Peyer's patch (tissue), 4 donors: Measurements from ENCODE around the gene C19orf47. TPM values are rescaled to one million over a fixed set of nuclear protein-coding genes. Genes with fewer than 3 reads are reported as not detected.
A peak's percentile ranks its signal among the peaks of the same experiment; 100 is the strongest.

Source experiments
- DNase-seq, 3 donors: peaks; one replicate each; pipeline ENCODE4 v3.0.0-alpha.2; 2017 to 2019
- H3K27ac ChIP-seq, 4 donors: fragments of 200-600 bp; sonication (generic); one replicate each; pipeline ENCODE4 v1.5.1; 2016 to 2019
- H3K27me3 ChIP-seq, 2 donors: fragments of 200-600 bp; sonication (generic); one replicate each; pipeline ENCODE4 v1.5.1; 2019
- H3K36me3 ChIP-seq, 3 donors: fragments of 200-600 bp; sonication (generic); one replicate each; pipeline ENCODE4 v1.5.1; 2016 to 2019
- H3K4me1 ChIP-seq, 4 donors: fragments of 200-600 bp; sonication (generic); one replicate each; pipeline ENCODE4 v1.5.1; 2016 to 2019
- H3K4me3 ChIP-seq, 4 donors: fragments of 200-600 bp; sonication (generic); 1 replicate in 3 of 4; 2 replicates in 1 of 4; pipeline ENCODE4 v1.5.1; 2016 to 2019; ENCODE audit warnings: mild to moderate bottlenecking in 1 of 4
- H3K9me3 ChIP-seq, 4 donors: fragments of 200-600 bp; sonication (generic); one replicate each; pipeline ENCODE4 v1.5.1; 2016 to 2019; ENCODE audit warnings: mild to moderate bottlenecking in 1 of 4
- CTCF ChIP-seq, 6 experiments: fragments of 450-650 bp in 4 of 6; fragments of 200-600 bp in 2 of 6; sonication (generic) in 1 of 6; IDR thresholded peaks; one replicate each; pipeline ENCODE4 v1.5.1; 2017 to 2019; ENCODE audit warnings: antibody characterized with exemption in 6 of 6, mild to moderate bottlenecking in 3 of 6, moderate library complexity in 1 of 6
- POLR2A ChIP-seq, 2 donors: fragments of 450-650 bp; IDR thresholded peaks; one replicate each; pipeline ENCODE4 v1.5.1; 2017; ENCODE audit warnings: antibody characterized with exemption in 2 of 2, mild to moderate bottlenecking in 2 of 2, moderate library complexity in 2 of 2
- total RNA-seq, 4 donors: library from RNA; depleted of rRNA; stranded (reverse); fragments of >200 nt; gene quantifications; one replicate each; pipeline ENCODE4 v1.1.0, GENCODE V29; 2016

C19orf47 gene
- total RNA-seq, 4 donors from 2014 or later, result 5.8 to 11.3 (median 9.9) TPM

DNA sequence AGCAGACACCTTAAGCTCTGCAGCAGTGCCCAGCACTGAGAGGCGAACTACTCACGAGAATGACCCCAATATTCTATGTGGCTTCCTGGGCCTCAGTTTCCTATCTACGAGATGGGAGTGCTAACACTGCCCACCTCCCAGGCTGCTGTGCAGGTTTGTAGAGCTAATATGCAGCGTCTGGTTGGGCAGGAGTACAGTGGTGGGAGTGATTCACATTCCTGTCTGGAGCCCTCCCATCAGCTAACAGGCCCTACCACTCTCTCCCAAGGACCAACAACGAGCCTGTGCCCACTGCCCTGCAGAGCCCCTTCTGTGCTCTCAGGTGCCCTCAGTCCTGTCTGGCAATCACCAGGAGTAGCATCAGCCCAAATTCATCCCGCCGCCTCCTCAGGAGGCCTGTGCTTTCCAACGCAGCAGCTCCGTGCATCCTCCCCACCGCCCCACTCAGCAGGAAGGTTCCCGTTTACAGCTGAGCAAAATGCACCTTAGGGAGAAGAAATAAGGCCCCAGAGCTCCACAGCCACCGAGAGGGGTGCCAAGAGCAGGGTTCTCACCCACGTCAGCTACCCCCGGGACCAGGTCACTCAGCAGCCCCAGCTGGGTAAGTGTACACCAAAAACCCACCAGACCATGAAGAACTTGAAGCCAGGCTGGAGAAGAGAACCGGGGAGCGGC is 69.7 kb downstream of the C19orf47 start:
- H3K9me3 ChIP-seq, result no peaks in the 10 kb centered on the region
- H3K4me1 ChIP-seq, result peaks cover 9 to 78% (median 30%) of the 10 kb centered on the region in 4 donors
- TF ChIP-seq POLR2A (IDR thresholded peaks at IDR 0.05), result no peak
- TF ChIP-seq CTCF (IDR thresholded peaks at IDR 0.05), result no peak
- no peak for DNase-seq
- peak overlapping the region in 1 of 4 donors; percentile 18 for H3K4me3 ChIP-seq
- no peaks in the 10 kb centered on the region for H3K27me3 ChIP-seq
- H3K27ac ChIP-seq, result peak overlapping the region in 2 of 4 donors; percentile 34 to 55
- no peaks in the 10 kb centered on the region for H3K36me3 ChIP-seq

DNA sequence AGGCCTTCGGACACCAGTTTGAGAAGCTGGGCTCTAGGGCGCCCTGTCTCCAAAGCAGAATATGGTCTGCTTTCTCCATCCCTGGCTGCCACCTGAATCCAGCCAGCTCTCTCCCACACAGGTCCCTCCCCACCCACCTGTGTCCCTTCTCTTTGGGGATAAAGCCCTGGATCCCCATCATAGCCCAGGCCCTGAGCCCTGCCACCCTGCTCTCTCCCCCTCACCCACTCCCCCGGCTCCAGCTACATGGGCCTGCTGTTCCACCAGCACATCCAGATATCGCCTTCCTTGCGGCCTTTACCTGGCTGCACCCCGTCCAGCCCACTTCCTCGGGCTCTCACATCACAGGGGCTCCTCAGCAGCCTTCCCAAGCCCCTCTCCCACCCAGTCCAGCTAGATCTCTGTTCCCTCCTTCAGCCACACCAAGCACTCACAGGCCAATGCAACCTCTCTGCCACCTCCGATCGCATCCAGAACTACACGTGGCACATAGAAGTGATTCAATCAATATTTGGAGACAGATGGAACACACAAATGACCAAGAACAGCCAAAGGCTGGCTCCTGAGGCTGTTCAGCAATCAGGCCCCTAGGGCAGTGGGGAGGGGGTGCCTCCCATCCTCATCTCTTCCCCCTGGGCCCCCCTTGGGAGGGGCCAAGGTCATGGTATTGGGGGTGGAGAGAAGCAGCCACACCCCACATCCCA is 70.7 kb downstream of the C19orf47 start:
- Histone ChIP-seq H3K27me3 (no peaks in the 10 kb centered on the region), H3K4me3 (no peak overlapping the region), H3K4me1 (peaks cover 9 to 70% (median 23%) of the 10 kb centered on the region in 4 donors), H3K9me3 (no peaks in the 10 kb centered on the region), H3K36me3 (no peaks in the 10 kb centered on the region), H3K27ac (no peak overlapping the region)
- no peak for TF ChIP-seq POLR2A (IDR thresholded peaks at IDR 0.05)
- TF ChIP-seq CTCF (IDR thresholded peaks at IDR 0.05), result no peak
- DNase-seq, result no peak

DNA sequence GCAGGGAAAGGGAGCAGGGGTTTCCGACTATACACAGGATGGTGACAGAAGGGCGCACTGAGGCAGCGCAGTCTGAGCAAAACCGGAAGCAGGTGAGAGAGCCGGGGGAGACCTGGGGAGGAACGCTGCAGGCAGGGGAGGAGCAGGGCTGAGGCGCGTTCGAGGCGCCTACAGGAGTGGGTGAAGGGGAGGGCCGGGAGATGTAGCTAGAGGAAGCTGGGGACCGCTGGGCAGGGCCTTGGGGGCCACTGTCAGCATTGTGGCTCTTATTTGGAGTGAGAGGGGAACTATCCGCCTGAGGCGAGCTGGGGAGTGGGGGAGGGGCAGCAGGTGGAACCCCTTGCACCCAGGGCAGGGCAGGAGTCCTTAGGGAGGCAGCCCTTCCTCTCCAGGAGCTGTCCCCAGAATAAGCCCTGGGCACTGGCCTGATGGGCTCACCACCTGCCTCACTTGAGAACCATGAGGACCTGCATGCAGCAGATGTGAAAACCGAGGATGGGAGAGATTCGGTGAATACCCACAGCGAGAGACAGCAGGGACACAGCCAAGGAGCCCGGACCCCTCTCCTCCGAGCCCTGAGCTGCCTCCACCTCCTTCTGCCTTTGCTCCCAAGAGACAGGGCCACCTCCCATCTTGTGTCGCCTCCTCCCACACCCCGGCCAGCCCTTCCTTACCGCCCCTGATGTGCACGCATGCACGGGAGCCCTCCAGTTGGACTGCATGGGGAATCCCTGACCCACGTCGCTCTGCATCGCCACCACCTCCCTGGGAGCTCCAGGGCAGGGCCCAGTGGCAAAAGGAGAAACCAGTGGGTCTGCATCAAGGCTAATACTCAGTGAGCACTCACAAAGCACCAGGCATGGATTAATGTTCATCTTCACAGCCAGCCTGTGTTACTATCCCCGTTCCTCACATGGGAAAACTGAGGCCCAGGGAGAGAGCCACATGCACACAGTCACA is 73.3 kb downstream of the C19orf47 start:
- no peak for TF ChIP-seq CTCF (IDR thresholded peaks at IDR 0.05)
- no peak for TF ChIP-seq POLR2A (IDR thresholded peaks at IDR 0.05)
- Histone ChIP-seq H3K27me3 (no peaks in the 10 kb centered on the region), H3K27ac (no peak overlapping the region), H3K4me3 (no peak overlapping the region), H3K36me3 (peaks cover 0 to 4% (median 0%) of the 10 kb centered on the region in 3 donors), H3K4me1 (peaks cover 2 to 45% (median 14%) of the 10 kb centered on the region in 4 donors), H3K9me3 (no peaks in the 10 kb centered on the region)
- peak in 1 of 3 donors; percentile 33 for DNase-seq

DNA sequence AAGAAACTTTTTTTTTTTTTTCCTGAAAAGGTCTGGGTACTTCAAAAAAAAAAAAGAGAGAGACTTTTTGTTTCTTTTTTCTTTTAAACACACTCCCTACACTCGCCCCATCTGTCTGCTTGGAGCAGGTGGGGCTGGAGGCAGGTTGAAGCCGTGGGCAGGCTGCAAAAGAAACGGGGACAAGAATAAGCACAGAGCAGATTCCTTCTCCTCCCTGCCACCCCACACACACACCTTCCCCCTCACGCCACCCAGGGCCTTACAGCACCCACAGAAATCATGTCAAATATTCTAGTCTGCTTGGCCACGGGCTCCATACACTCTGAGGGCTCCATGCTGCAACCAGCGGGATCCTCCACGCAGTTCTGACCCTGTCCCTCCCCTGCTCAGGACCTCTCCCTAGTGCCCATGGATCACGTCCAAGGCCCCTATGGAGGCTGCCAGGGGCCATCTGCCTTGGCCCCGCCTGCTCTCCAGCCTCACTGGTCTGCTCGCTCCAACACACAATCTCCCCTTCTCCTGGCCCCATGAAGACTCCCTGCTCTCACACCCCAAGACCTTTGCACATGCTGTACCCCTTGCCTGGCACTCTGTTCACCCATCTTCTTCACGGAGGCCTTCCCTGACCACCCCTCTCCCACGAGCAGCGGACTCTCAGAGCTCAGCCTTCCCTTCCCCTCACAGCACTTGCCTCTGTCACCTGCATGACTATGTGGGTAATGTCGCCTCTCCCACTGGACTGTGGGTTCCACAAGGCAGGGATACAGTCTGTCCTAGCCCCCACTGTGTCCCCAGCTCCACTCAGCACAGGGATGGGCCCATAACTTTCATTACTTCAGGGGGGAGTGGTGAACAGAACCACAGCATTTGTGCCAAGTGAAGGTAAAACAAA is 74.5 kb downstream of the C19orf47 start:
- no peak for TF ChIP-seq POLR2A (IDR thresholded peaks at IDR 0.05)
- no peak for TF ChIP-seq CTCF (IDR thresholded peaks at IDR 0.05)

More for the DNA sequence above, 74.5 kb downstream of the C19orf47 start:
- no peaks in the 10 kb centered on the region for H3K9me3 ChIP-seq
- DNase-seq, result no peak
- H3K27me3 ChIP-seq, result no peaks in the 10 kb centered on the region
- H3K27ac ChIP-seq, result no peak overlapping the region
- no peak overlapping the region for H3K4me3 ChIP-seq
- peaks cover 0 to 4% (median 0%) of the 10 kb centered on the region in 3 donors for H3K36me3 ChIP-seq
- peaks cover 0 to 33% (median 8%) of the 10 kb centered on the region in 4 donors for H3K4me1 ChIP-seq
